ENCODE data around the gene UACA. TPM values are rescaled to one million over a fixed set of nuclear protein-coding genes. Genes with fewer than 3 reads are reported as not detected.

UACA gene
- total and polyA plus RNA-seq, 2 experiments from 2014 or later: 21.5 to 35.8 TPM

GRCh38 chr15:70615435-70616310 is 147.7 kb downstream of the UACA start:
- ATAC-seq (peak; percentile 87), DNase-seq (ENCODE audit: low spot score) (no peak)
- Mint-ChIP-seq H3K4me1 (peaks cover 12% of the 10 kb centered on the region), H3K27ac (no peak overlapping the region), H3K27me3 (ENCODE audit: insufficient read depth, low read depth, poor library complexity) (no peaks in the 10 kb centered on the region), H3K4me3 (no peak overlapping the region), H3K9me3 (peaks cover 2% of the 10 kb centered on the region), H3K36me3 (ENCODE audit: low read depth) (no peaks in the 10 kb centered on the region)
- no peaks in the 10 kb centered on the region for H3K79me2 ChIP-seq (replicated peaks; ENCODE audit: insufficient read depth)
- peak overlapping the region; percentile 48; the same call in 1 of the 2 replicates for H2AFZ ChIP-seq
- no peaks in the 10 kb centered on the region for H3K36me3 ChIP-seq (ENCODE audit: insufficient read depth)
- H3K4me3 ChIP-seq: no peak overlapping the region
- no peak overlapping the region for H3K27ac ChIP-seq (ENCODE audit: low read depth)
- H3F3A ChIP-seq (replicated peaks; ENCODE audit: low read depth): no peaks in the 10 kb centered on the region
- H3K9me2 ChIP-seq (ENCODE audit: insufficient read depth): peaks cover 8% of the 10 kb centered on the region; the same call in 1 of the 2 replicates
- no peaks in the 10 kb centered on the region for H4K20me1 ChIP-seq (replicated peaks; ENCODE audit: insufficient read depth)
- H3K4me1 ChIP-seq (ENCODE audit: insufficient read depth): 0 out of 2 replicates have a peak, but pooled peaks cover 8% of the 10 kb centered on the region
- peak overlapping the region; percentile 58; the same call in 1 of the 2 replicates for H3K4me2 ChIP-seq
- no peaks in the 10 kb centered on the region for H3K27me3 ChIP-seq (ENCODE audit: insufficient read depth)
- TF ChIP-seq ZNF462 (CRISPR knock-in tag; IDR thresholded peaks at IDR 0.05) (peak; percentile 74), JUNB (IDR thresholded peaks at IDR 0.05; ENCODE audit: unreplicated experiment) (no peak)

GRCh38 chr15:70614221-70614620 is 149.1 kb downstream of the UACA start:
- peaks cover 1% of the 10 kb centered on the region for H3K27me3 Mint-ChIP-seq (ENCODE audit: insufficient read depth, low read depth, poor library complexity)
- no peak for ATAC-seq
- TF ChIP-seq CREB1 (CRISPR knock-in tag; IDR thresholded peaks at IDR 0.05; ENCODE audit: low read depth): no peak
- TF ChIP-seq ZNF462 (CRISPR knock-in tag; IDR thresholded peaks at IDR 0.05): no peak

More at GRCh38 chr15:70614221-70614620, 149.1 kb downstream of the UACA start:
- Histone ChIP-seq H3K4me3 (no peak overlapping the region), H3F3A (replicated peaks; ENCODE audit: low read depth) (no peaks in the 10 kb centered on the region), H3K27ac (ENCODE audit: low read depth) (no peak overlapping the region), H3K27me3 (ENCODE audit: insufficient read depth) (no peaks in the 10 kb centered on the region), H3K4me1 (ENCODE audit: insufficient read depth) (0 out of 2 replicates have a peak, but pooled peaks cover 8% of the 10 kb centered on the region), H3K79me2 (replicated peaks; ENCODE audit: insufficient read depth) (no peaks in the 10 kb centered on the region), H3K36me3 (ENCODE audit: insufficient read depth) (no peaks in the 10 kb centered on the region), H2AFZ (no peak overlapping the region), H3K4me2 (no peak overlapping the region), H3K9me2 (ENCODE audit: insufficient read depth) (peaks cover 8% of the 10 kb centered on the region; the same call in 1 of the 2 replicates), H4K20me1 (replicated peaks; ENCODE audit: insufficient read depth) (no peaks in the 10 kb centered on the region)
- Mint-ChIP-seq H3K4me3 (no peak overlapping the region), H3K4me1 (peaks cover 12% of the 10 kb centered on the region), H3K9me3 (no peaks in the 10 kb centered on the region), H3K27ac (no peak overlapping the region), H3K36me3 (ENCODE audit: low read depth) (no peaks in the 10 kb centered on the region)
- DNase-seq (ENCODE audit: low spot score): no peak

Measured in GM23338 (cell line).